GM23338 (cell line): ENCODE measurements around the gene ST3GAL4. TPM values are rescaled to one million over a fixed set of nuclear protein-coding genes. Genes with fewer than 3 reads are reported as not detected.

Experiments
- ATAC-seq: fragments of 200-7000 bp; cut with Tn5 transposase; 3 replicates; pipeline ENCODE4 v1.9.1; 2020
- DNase-seq: peaks from one replicate; pipeline ENCODE4 v3.0.0-alpha.2; 2015; ENCODE audit warnings: low spot score
- H2AFZ ChIP-seq: fragments of 200-600 bp; sonication (generic); 2 replicates; pipeline ENCODE4 v1.8.0; 2016; ENCODE audit warnings: antibody characterized with exemption, mild to moderate bottlenecking, moderate library complexity
- H3F3A ChIP-seq: fragments of 200-600 bp; sonication (generic); replicated peaks from 2 replicates; pipeline ENCODE4 v1.8.0; 2017; ENCODE audit warnings: antibody characterized with exemption, mixed run types, low read depth
- H3K27ac ChIP-seq: fragments of 200-600 bp; sonication (generic); 2 replicates; pipeline ENCODE4 v1.6.1; 2016; ENCODE audit warnings: low read depth
- H3K27me3 ChIP-seq: fragments of 200-600 bp; sonication (generic); 2 replicates; pipeline ENCODE4 v1.8.0; 2016; ENCODE audit warnings: mild to moderate bottlenecking, mixed run types, moderate library complexity; ENCODE audit not compliant: insufficient read depth
- H3K36me3 ChIP-seq: fragments of 200-600 bp; sonication (generic); 2 replicates; pipeline ENCODE4 v1.8.0; 2016; ENCODE audit warnings: mild to moderate bottlenecking; ENCODE audit not compliant: insufficient read depth
- H3K4me1 ChIP-seq: fragments of 200-600 bp; sonication (generic); 2 replicates; pipeline ENCODE4 v1.8.0; 2016; ENCODE audit warnings: mild to moderate bottlenecking, moderate library complexity; ENCODE audit not compliant: insufficient read depth
- H3K4me2 ChIP-seq: fragments of 200-600 bp; sonication (generic); 2 replicates; pipeline ENCODE4 v1.7.1; 2017; ENCODE audit warnings: mixed run types
- H3K4me3 ChIP-seq: fragments of 200-600 bp; sonication (generic); 2 replicates; pipeline ENCODE4 v1.6.1; 2016; ENCODE audit warnings: mixed run types
- H3K79me2 ChIP-seq: fragments of 200-600 bp; sonication (generic); replicated peaks from 2 replicates; pipeline ENCODE4 v1.8.0; 2017; ENCODE audit warnings: mild to moderate bottlenecking; ENCODE audit not compliant: insufficient read depth
- H3K9me2 ChIP-seq: fragments of 200-600 bp; sonication (generic); 2 replicates; pipeline ENCODE4 v1.8.0; 2017; ENCODE audit not compliant: insufficient read depth
- H4K20me1 ChIP-seq: fragments of 200-600 bp; sonication (generic); replicated peaks from 2 replicates; pipeline ENCODE4 v1.8.0; 2017; ENCODE audit warnings: mild to moderate bottlenecking; ENCODE audit not compliant: insufficient read depth
- H3K27ac Mint-ChIP-seq: 2 replicates; pipeline ENCODE4 v1.8.0; 2020; ENCODE audit warnings: inconsistent platforms, mild to moderate bottlenecking, moderate library complexity, mixed read lengths
- H3K27me3 Mint-ChIP-seq: 3 replicates; pipeline ENCODE4 v1.8.0; 2022; ENCODE audit warnings: low read depth, mild to moderate bottlenecking, moderate library complexity, mixed read lengths, inconsistent platforms; ENCODE audit not compliant: insufficient read depth, poor library complexity
- H3K36me3 Mint-ChIP-seq: 3 replicates; pipeline ENCODE4 v1.8.0; 2021; ENCODE audit warnings: low read depth, mild to moderate bottlenecking, inconsistent platforms, moderate library complexity, mixed read lengths
- H3K4me1 Mint-ChIP-seq: 3 replicates; pipeline ENCODE4 v1.8.0; 2020; ENCODE audit warnings: mild to moderate bottlenecking, inconsistent platforms, mixed read lengths
- H3K4me3 Mint-ChIP-seq: 3 replicates; pipeline ENCODE4 v1.8.0; 2021; ENCODE audit warnings: moderate library complexity, mild to moderate bottlenecking, inconsistent platforms, mixed read lengths
- H3K9me3 Mint-ChIP-seq: 3 replicates; pipeline ENCODE4 v1.8.0; 2020; ENCODE audit warnings: moderate library complexity, mild to moderate bottlenecking, inconsistent platforms, mixed read lengths
- CREB1 ChIP-seq: fragments of 250-450 bp; sonication (Bioruptor Pico); IDR thresholded peaks from 2 replicates; pipeline ENCODE4 v1.5.0; 2020; ENCODE audit warnings: low read depth, mild to moderate bottlenecking, moderate library complexity
- CTCF ChIP-seq, 2 experiments: fragments of 200-600 bp in 1 of 2; sonication (generic) in 1 of 2; conservative IDR thresholded peaks; 2 replicates each; pipeline versions ENCODE4 v1.5.1 to v1.6.1; 2016 to 2017; ENCODE audit warnings: antibody characterized with exemption in 2 of 2, low read depth in 2 of 2, mild to moderate bottlenecking in 2 of 2, moderate library complexity in 1 of 2
- ETS1 ChIP-seq: IDR thresholded peaks from 2 replicates; pipeline ENCODE4 v1.6.1; 2016; ENCODE audit warnings: antibody characterized with exemption
- EZH2 ChIP-seq: fragments of 200-600 bp; sonication (generic); IDR thresholded peaks from one replicate; pipeline ENCODE4 v1.8.0; 2017; ENCODE audit warnings: antibody characterized with exemption, mild to moderate bottlenecking, low read depth; ENCODE audit not compliant: unreplicated experiment
- EZH2phosphoT487 ChIP-seq: fragments of 200-600 bp; sonication (generic); IDR thresholded peaks from one replicate; pipeline ENCODE4 v1.8.1; 2018; ENCODE audit warnings: antibody characterized with exemption; ENCODE audit not compliant: unreplicated experiment
- JUNB ChIP-seq: IDR thresholded peaks from one replicate; pipeline ENCODE4 v1.6.1; 2016; ENCODE audit warnings: antibody characterized with exemption; ENCODE audit not compliant: unreplicated experiment
- NANOG ChIP-seq: IDR thresholded peaks from 2 replicates; pipeline ENCODE4 v1.6.1; 2016; ENCODE audit warnings: antibody characterized with exemption, borderline replicate concordance
- POLR2AphosphoS5 ChIP-seq: IDR thresholded peaks from 2 replicates; pipeline ENCODE4 v1.6.1; 2016; ENCODE audit warnings: antibody characterized with exemption, low read depth
- REST ChIP-seq: IDR thresholded peaks from one replicate; pipeline ENCODE4 v1.6.1; 2018; ENCODE audit warnings: antibody characterized with exemption; ENCODE audit not compliant: unreplicated experiment
- STAT1 ChIP-seq: IDR thresholded peaks from one replicate; pipeline ENCODE4 v1.6.1; 2016; ENCODE audit warnings: antibody characterized with exemption; ENCODE audit not compliant: unreplicated experiment
- ZNF114 ChIP-seq: fragments of 250-450 bp; sonication (Bioruptor Pico); IDR thresholded peaks from 2 replicates; pipeline ENCODE4 v1.5.0; 2020; ENCODE audit warnings: mild to moderate bottlenecking, moderate library complexity
- ZNF331 ChIP-seq: fragments of 250-450 bp; sonication (Bioruptor Pico); IDR thresholded peaks from 2 replicates; pipeline ENCODE4 v1.5.0; 2020; ENCODE audit warnings: low read depth, mild to moderate bottlenecking, moderate library complexity
- ZNF462 ChIP-seq: fragments of 250-450 bp; sonication (Bioruptor Pico); IDR thresholded peaks from 2 replicates; pipeline ENCODE4 v1.5.0; 2020; ENCODE audit warnings: mild to moderate bottlenecking, moderate library complexity
- polyA plus RNA-seq: library from polyadenylated mRNA; unstranded; fragments of >200 nt; fragmentation: Nextera tagmentation; extraction: Ambion mirVana; gene quantifications from 2 replicates; pipeline ENCODE4 v1.2.1, GENCODE V29; 2016
- total RNA-seq: library from RNA; depleted of rRNA; stranded (reverse); fragments of >200 nt; shearing (Covaris generic); gene quantifications from 2 replicates; pipeline ENCODE4 v1.2.3, GENCODE V29; 2014

ST3GAL4 gene
- total and polyA plus RNA-seq, 2 experiments from 2014 or later = 10.1 to 28.0 TPM

GRCh38 chr11:126432525-126432924 lies 77.0 kb downstream of the ST3GAL4 start:
- Mint-ChIP-seq H3K27ac (no peak overlapping the region), H3K27me3 (peaks cover 22% of the 10 kb centered on the region), H3K4me3 (no peak overlapping the region), H3K4me1 (peaks cover 15% of the 10 kb centered on the region), H3K9me3 (no peaks in the 10 kb centered on the region), H3K36me3 (no peaks in the 10 kb centered on the region)
- Histone ChIP-seq H3K79me2 (no peaks in the 10 kb centered on the region), H3K4me3 (no peak overlapping the region), H3K4me1 (peaks cover 12% of the 10 kb centered on the region), H4K20me1 (no peaks in the 10 kb centered on the region), H3K9me2 (no peaks in the 10 kb centered on the region), H3K27me3 (no peaks in the 10 kb centered on the region), H3F3A (no peaks in the 10 kb centered on the region; the same call in 1 of the 2 replicates), H2AFZ (no peak overlapping the region), H3K4me2 (no peak overlapping the region), H3K27ac (no peak overlapping the region), H3K36me3 (no peaks in the 10 kb centered on the region)
- TF ChIP-seq CREB1 (CRISPR knock-in tag) = no peak
- TF ChIP-seq POLR2AphosphoS5 = no peak
- no peak for TF ChIP-seq EZH2phosphoT487
- TF ChIP-seq EZH2 = no peak
- TF ChIP-seq STAT1 = no peak
- no peak for TF ChIP-seq ZNF331 (CRISPR knock-in tag)
- TF ChIP-seq ZNF114 (CRISPR knock-in tag) = no peak
- no peak for TF ChIP-seq REST
- no peak for TF ChIP-seq ETS1
- TF ChIP-seq CTCF (conservative IDR thresholded peaks at IDR 0.05; ENCODE audit: low read depth in 2 of 2) = no peak
- TF ChIP-seq ZNF462 (CRISPR knock-in tag) = no peak
- TF ChIP-seq JUNB = no peak
- TF ChIP-seq NANOG = no peak
- no peak for ATAC-seq
- DNase-seq = no peak
